Ramos (cell line): Measurements from ENCODE around the gene AP5Z1.
"Not testable (repeated sequence)": the region's sequence is repeated elsewhere in the genome, so short reads cannot be mapped to it uniquely, and the experiment has no call there.

Experiments used
- in situ Hi-C: fragments of 300-500 bp; cut with MboI; formaldehyde crosslinking; loops from one replicate; pipeline ENCODE4 v1.14.3; 2022; ENCODE audit warnings: low sequenced_read_pairs; ENCODE audit not compliant: unreplicated experiment

AP5Z1 gene

DNA sequence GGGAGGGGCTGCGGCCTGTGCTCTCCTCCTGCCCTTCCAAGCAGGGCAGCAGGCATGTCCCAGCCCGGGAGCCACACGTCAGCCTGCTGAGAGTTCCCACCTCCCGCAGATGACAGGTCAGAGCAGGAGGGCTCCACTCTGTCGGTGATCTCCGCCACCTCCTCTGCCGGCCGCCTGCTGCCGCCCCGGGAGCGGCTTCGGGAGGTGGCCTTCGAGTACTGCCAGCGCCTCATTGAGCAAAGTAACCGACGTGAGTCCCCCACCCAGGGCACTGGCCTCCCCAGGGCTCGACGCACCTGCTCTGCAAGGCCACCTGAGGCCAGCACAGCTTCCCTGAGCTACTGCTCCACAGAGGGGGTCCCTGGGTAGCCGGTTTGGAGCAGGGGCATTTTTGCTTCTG, 9.4 kb downstream of the AP5Z1 start:
- in situ Hi-C loops = no loop called here

DNA sequence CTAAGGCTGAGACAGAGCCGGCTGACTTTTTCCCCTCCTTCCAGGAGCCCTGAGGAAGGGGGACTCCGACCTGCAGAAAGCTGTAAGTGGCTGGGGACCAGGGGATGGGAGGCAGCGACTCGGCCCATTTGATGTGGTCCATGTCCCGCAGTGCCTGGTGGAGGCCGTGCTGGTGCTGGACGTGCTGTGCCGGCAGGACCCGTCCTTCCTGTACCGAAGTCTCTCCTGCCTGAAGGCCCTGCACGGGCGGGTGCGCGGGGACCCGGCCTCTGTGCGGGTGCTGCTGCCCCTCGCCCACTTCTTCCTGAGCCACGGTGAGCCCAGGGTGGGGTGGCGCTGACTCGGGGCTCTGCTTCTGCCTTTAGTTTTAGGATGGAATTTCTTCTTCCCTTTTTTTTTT, 9.9 kb downstream of the AP5Z1 start:
- in situ Hi-C loops = no loop called here

- in situ Hi-C loops = no loop called here
Observed at GRCh38 chr7:4786015-4786414, 10.6 kb downstream of the AP5Z1 start.

DNA sequence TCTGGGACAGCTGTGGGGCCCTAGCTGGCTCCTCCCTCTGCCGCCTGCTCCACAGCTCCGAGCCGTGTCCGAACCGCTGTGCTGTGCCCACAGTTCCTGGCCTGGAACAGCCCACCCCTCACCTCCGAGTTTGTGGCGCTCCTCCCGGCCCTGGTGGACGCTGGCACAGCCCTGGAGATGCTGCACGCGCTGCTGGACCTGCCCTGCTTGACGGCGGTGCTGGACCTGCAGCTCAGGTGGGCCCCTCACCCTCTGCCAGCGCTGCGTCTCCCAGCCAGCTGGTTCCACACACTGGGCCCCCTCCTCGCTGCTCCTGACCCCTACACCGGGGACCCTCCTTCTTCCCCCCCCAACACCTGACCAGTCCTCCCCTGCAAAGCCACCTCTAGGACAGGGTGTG, 12.1 kb downstream of the AP5Z1 start:
- in situ Hi-C loops = no loop called here

DNA sequence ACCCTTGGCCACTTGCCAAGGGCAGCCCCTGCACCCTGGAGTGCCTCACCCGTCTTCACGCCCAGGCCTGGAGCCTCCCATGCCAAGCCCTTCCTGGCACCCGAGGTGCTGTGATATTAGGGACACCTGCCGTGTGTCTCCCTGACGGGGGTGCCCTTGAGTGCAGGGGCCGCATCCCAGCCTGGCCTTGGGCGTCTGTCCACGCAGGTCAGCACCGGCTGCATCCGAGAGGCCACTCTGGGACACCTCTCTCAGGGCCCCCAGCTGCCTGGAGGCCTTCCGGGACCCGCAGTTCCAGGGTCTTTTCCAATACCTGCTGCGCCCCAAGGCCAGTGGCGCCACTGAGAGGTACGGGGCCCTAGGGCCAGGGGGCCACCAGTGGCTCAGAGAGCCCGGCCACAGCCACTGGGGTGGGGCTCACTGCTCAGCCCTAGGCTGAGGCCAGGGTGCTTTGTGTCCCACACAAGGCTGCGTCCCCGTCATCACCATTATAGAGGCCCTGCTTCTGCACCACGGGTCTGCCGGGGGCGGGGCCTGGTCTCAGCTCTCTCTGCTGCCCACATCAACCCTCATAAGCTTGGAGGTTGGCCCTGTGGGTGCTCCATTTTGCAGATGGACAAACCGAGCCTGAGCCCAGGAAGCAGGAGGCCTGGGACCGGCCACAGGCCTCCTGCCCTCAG, 12.7 kb downstream of the AP5Z1 start:
- in situ Hi-C loops = no loop called here

- in situ Hi-C loops = no loop called here
Observed at GRCh38 chr7:4788627-4789189, 13.3 kb downstream of the AP5Z1 start.

- in situ Hi-C loops = no loop called here
Observed at GRCh38 chr7:4789194-4790077, 14.0 kb downstream of the AP5Z1 start.

GRCh38 chr7:4790078-4790465, 14.6 kb downstream of the AP5Z1 start:
- in situ Hi-C loops = no loop called here

GRCh38 chr7:4790516-4790991, 15.1 kb downstream of the AP5Z1 start:
- in situ Hi-C loops = no loop called here

GRCh38 chr7:4791101-4791737, 15.8 kb downstream of the AP5Z1 start:
- in situ Hi-C loops = no loop called here

DNA sequence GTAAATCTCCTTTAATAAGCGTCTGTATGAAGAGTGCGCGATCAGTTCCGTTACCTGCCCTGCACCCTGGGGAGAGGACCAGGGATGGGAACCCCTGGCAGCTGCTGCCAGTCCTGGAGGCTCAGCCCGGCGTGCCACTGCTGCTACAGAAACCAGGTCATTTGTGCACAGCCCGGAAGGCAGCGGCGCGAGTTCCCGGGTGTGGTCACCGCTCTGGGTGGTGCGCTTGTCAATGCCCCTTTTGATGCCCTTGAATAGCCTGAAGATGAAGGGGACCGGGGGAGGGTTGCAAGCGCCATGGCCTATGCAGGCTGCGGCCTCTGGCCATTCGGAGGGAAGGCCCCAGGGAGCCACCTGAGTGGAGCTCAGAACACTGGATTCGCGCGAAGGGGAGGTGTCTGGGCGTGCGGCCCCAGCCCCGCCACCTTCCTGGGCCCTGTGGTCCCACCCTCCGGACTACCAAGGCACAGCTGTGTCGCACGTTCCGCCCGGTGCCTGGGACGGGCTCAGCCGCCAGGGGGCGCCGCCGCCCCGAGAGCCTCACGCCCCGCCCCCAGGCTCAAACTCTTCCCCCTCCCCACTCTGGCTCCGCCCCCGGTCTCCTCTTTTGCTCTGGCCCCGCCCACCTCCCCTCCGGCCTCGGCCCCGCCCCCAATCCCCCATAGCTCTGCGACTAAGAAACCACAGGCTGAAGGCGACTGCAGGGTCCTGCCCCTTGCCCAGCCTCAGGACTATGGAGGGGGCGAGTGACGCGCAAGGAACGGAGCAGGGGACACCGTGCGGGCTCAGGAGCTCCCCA, 16.5 kb downstream of the AP5Z1 start:
- in situ Hi-C loops = no loop called here

GRCh38 chr7:4792537-4793126, 17.2 kb downstream of the AP5Z1 start:
- in situ Hi-C loops = no loop called here

- in situ Hi-C loops = not testable (repeated sequence)
Observed at GRCh38 chr7:4793385-4793993, 18.1 kb downstream of the AP5Z1 start.

- in situ Hi-C loops = not testable (repeated sequence)
Observed at GRCh38 chr7:4794171-4794570, 18.7 kb downstream of the AP5Z1 start.

DNA sequence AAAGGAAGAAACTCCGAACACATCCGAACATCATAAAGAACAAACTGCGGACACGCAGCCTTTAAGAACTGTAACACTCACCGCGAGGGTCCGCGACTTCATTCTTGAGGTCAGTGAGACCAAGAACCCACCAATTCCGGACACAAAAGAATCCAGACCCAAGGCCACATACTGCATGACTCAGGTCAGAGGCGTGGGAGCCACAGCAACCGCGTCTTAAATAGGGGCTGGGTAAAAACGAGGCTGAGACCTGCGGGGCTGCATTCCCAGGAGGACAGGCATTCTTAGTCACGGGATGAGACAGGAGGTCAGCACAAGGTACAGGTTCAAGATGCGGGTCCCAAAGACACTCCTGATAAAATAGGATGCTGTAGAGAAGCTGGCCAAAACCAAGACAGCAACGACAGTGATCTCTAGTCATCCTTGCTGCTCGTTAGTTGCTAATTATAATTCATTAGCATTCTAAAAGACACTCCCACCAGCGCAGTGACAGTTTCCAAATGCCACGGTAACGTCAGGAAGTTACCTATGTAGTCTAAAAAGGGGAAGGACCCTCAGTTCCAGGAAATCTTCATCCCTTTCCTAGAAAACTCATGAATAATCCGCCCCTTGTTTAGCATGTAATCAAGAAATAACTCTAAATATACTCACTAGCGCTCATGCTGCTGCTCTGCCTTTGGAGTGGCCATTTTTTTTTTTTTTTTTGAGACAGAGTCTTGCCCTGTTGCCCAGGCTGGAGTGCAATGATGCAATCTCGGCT, 19.3 kb downstream of the AP5Z1 start:
- in situ Hi-C loops = loop anchor here (5.0 kb wide), 1 partner anchor 293 kb away; no protein-coding TSS in a partner anchor

DNA sequence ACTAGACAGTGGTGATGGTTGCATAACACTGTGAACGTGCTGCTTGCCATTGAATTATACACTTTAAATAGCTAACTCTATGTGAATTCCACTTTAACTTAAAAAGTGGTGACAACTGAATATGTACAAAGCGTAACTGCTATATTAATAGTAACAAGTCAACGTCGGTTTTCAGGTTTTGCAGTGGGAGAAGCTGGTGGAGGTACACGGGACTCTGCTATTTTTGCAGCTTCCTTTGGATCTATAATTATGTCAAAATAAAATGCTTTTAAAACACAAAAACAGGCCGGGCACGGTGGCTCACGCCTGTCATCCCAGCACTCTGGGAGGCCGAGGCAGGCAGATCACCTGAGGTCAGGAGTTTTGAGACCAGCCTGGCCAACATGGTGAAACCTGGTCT, 21.0 kb downstream of the AP5Z1 start:
- in situ Hi-C loops = loop anchor here (5.0 kb wide), 1 partner anchor 291 kb away; no protein-coding TSS in a partner anchor

- in situ Hi-C loops = loop anchor here (5.0 kb wide), 1 partner anchor 289 kb away; no protein-coding TSS in a partner anchor
Observed at GRCh38 chr7:4797858-4798705, 22.7 kb downstream of the AP5Z1 start.
